Measurements from ENCODE around the gene WDR31. TPM values are rescaled to one million over a fixed set of nuclear protein-coding genes. Genes with fewer than 3 reads are reported as not detected.

Gene WDR31
- polyA plus RNA-seq, 3 donors, result 0.05 to 0.11 TPM; not detected in 1

DNA sequence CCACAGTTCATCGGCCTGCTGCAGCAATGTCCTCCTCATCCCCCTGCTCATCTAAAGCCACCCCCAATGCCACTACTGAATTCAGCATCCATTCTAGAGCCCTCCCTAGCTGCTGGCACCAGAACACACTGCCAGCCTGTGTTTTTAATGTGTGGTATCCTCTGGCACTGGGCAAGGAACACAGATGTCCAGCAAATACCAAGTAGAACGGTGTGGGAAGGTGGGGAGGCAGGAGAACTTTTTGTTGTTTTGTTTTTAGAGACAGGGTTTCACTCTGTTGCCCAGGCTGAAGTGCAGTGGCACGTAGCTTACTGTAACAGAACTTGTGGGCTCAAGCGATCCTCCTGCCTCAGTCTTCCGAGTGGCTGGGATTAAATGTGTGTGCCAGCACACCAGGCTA is 32.0 kb upstream of the WDR31 start:
- H3K4me3 Mint-ChIP-seq, result peak overlapping the region in 1 of 2 donors; percentile 24
- H3K9me3 Mint-ChIP-seq, result no peaks in the 10 kb centered on the region
- no peaks in the 10 kb centered on the region for H4K20me1 ChIP-seq (ENCODE audit: insufficient read depth, low read length)
- H3K4me1 ChIP-seq (ENCODE audit: control insufficient read depth in 1 of 2, insufficient read depth in 2 of 2, low read length in 2 of 2), result peaks cover 8 to 9% of the 10 kb centered on the region in 2 donors
- H3K27me3 ChIP-seq (ENCODE audit: control insufficient read depth in 2 of 2, insufficient read depth in 2 of 2, low read length in 2 of 2), result no peaks in the 10 kb centered on the region
- peaks cover 8 to 23% of the 10 kb centered on the region in 2 donors for H3K36me3 Mint-ChIP-seq
- no peak overlapping the region for H3K27ac ChIP-seq (ENCODE audit: low read depth in 1 of 2, low read length in 2 of 2)
- DNase-seq, result no peak
- no peak overlapping the region for H3K4me3 ChIP-seq (replicated peaks in 1 of 3; ENCODE audit: low read depth in 2 of 3, low read length in 3 of 3)
- H3K36me3 ChIP-seq (replicated peaks in 1 of 2; ENCODE audit: control insufficient read depth in 1 of 2, insufficient read depth in 2 of 2, low read length in 2 of 2), result peaks cover 9 to 21% of the 10 kb centered on the region in 2 donors
- intact Hi-C loops (cut with micrococcal nuclease), result no loop called here
- TF ChIP-seq, protein P1, sequence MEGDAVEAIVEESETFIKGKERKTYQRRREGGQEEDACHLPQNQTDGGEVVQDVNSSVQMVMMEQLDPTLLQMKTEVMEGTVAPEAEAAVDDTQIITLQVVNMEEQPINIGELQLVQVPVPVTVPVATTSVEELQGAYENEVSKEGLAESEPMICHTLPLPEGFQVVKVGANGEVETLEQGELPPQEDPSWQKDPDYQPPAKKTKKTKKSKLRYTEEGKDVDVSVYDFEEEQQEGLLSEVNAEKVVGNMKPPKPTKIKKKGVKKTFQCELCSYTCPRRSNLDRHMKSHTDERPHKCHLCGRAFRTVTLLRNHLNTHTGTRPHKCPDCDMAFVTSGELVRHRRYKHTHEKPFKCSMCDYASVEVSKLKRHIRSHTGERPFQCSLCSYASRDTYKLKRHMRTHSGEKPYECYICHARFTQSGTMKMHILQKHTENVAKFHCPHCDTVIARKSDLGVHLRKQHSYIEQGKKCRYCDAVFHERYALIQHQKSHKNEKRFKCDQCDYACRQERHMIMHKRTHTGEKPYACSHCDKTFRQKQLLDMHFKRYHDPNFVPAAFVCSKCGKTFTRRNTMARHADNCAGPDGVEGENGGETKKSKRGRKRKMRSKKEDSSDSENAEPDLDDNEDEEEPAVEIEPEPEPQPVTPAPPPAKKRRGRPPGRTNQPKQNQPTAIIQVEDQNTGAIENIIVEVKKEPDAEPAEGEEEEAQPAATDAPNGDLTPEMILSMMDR (IDR thresholded peaks at IDR 0.05), result no peak
- H2AFZ ChIP-seq (ENCODE audit: insufficient read depth, low read depth, low read length, poor library complexity, severe bottlenecking), result no peak overlapping the region
- no peak overlapping the region for H3K4me2 ChIP-seq (replicated peaks; ENCODE audit: extremely low read depth, low read length, poor library complexity, severe bottlenecking)
- H3K27me3 Mint-ChIP-seq (ENCODE audit: low read depth in 3 of 3), result peaks cover 0 to 1% (median 0%) of the 10 kb centered on the region in 3 donors
- H3K4me1 Mint-ChIP-seq, result peaks cover 12% of the 10 kb centered on the region
- H3K27ac Mint-ChIP-seq, result no peak overlapping the region
- H3K9ac ChIP-seq (ENCODE audit: insufficient read depth, low read length, poor library complexity, severe bottlenecking), result no peak overlapping the region
- WGBS (ENCODE audit: insufficient coverage), result 100% methylated on average over 5 of the region's 5 CpGs
- H3K79me2 ChIP-seq (ENCODE audit: insufficient read depth, low read length), result no peaks in the 10 kb centered on the region
- H3K9me3 ChIP-seq (replicated peaks in 1 of 2; ENCODE audit: control insufficient read depth in 1 of 2, insufficient read depth in 1 of 2, low read length in 2 of 2), result no peaks in the 10 kb centered on the region

DNA sequence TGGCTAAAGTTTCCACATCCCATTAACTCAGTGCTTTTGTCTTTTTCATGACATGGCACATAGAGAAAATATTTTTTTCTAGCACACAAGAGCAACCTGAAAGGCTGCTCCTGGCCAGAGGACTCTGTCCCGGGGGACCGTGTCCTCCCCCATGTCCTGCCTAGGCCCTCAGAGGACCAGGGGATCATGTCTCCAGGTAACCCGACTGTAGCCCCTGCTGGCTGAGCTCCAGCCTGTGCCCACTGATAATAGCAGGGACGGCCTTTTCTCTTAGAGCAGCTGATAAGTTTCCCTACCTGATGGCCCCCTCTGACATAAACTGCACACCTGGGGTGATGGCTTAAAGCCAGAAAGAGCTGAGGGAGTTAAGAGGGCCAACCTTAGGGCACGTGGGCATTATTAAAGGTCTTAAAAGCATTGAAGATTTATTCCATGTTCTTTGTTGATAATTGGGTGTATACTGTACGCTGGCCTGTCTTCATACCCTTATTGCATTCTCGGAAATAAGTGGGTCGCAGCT is 30.8 kb upstream of the WDR31 start:
- Mint-ChIP-seq H3K36me3 (peaks cover 8 to 23% of the 10 kb centered on the region in 2 donors), H3K27ac (no peak overlapping the region), H3K27me3 (ENCODE audit: low read depth in 3 of 3) (peaks cover 0 to 1% (median 0%) of the 10 kb centered on the region in 3 donors), H3K9me3 (no peaks in the 10 kb centered on the region), H3K4me1 (peaks cover 13% of the 10 kb centered on the region), H3K4me3 (no peak overlapping the region)
- Histone ChIP-seq H3K27me3 (ENCODE audit: control insufficient read depth in 2 of 2, insufficient read depth in 2 of 2, low read length in 2 of 2) (no peaks in the 10 kb centered on the region), H3K36me3 (replicated peaks in 1 of 2; ENCODE audit: control insufficient read depth in 1 of 2, insufficient read depth in 2 of 2, low read length in 2 of 2) (peaks cover 9 to 21% of the 10 kb centered on the region in 2 donors), H3K27ac (ENCODE audit: low read depth in 1 of 2, low read length in 2 of 2) (no peak overlapping the region), H3K4me1 (ENCODE audit: control insufficient read depth in 1 of 2, insufficient read depth in 2 of 2, low read length in 2 of 2) (peaks cover 6 to 9% of the 10 kb centered on the region in 2 donors), H3K4me3 (replicated peaks in 1 of 3; ENCODE audit: low read depth in 2 of 3, low read length in 3 of 3) (no peak overlapping the region), H2AFZ (ENCODE audit: insufficient read depth, low read depth, low read length, poor library complexity, severe bottlenecking) (no peak overlapping the region), H3K9me3 (replicated peaks in 1 of 2; ENCODE audit: control insufficient read depth in 1 of 2, insufficient read depth in 1 of 2, low read length in 2 of 2) (no peaks in the 10 kb centered on the region), H3K4me2 (replicated peaks; ENCODE audit: extremely low read depth, low read length, poor library complexity, severe bottlenecking) (no peak overlapping the region), H3K9ac (ENCODE audit: insufficient read depth, low read length, poor library complexity, severe bottlenecking) (no peak overlapping the region), H3K79me2 (ENCODE audit: insufficient read depth, low read length) (no peaks in the 10 kb centered on the region), H4K20me1 (ENCODE audit: insufficient read depth, low read length) (no peaks in the 10 kb centered on the region)
- DNase-seq, result no peak
- intact Hi-C loops (cut with micrococcal nuclease), result no loop called here
- TF ChIP-seq, protein P1 (IDR thresholded peaks at IDR 0.05), result no peak
- 94% methylated on average over 7 of the region's 8 CpGs for WGBS (ENCODE audit: insufficient coverage)

All from CD14-positive monocyte (primary cell).